GM20431 (cell line): ENCODE results near the gene LONRF2.
"Not testable (repeated sequence)": the region's sequence is repeated elsewhere in the genome, so short reads cannot be mapped to it uniquely, and the experiment has no call there.

Experiments used
- in situ Hi-C: fragments of 300-500 bp; cut with MseI, MboI; formaldehyde crosslinking; loops from one replicate; pipeline ENCODE4 v1.15.0; 2020; ENCODE audit warnings: low sequenced_read_pairs; ENCODE audit not compliant: unreplicated experiment

The LONRF2 gene

GRCh38 chr2:100321866-100322820 is at the start of gene LONRF2:
LONRF2 (minus strand) TSS chr2:100322501; CDS start chr2:100322093, 408 bp downstream.
- in situ Hi-C loops: no loop called here

- in situ Hi-C loops: no loop called here
These were observed 44.9 kb upstream of the LONRF2 start for GRCh38 chr2:100367163-100367562.

GRCh38 chr2:100365434-100365833 is 43.1 kb upstream of the LONRF2 start:
- in situ Hi-C loops: no loop called here

GRCh38 chr2:100362269-100362668 is 40.0 kb upstream of the LONRF2 start:
- in situ Hi-C loops: not testable (repeated sequence)

GRCh38 chr2:100359576-100359975 is 37.3 kb upstream of the LONRF2 start:
- in situ Hi-C loops: no loop called here

- in situ Hi-C loops: no loop called here
These were observed 36.3 kb upstream of the LONRF2 start for GRCh38 chr2:100358554-100358953.

GRCh38 chr2:100352521-100352920 is 30.2 kb upstream of the LONRF2 start:
- in situ Hi-C loops: no loop called here

- in situ Hi-C loops: no loop called here
These were observed 28.4 kb upstream of the LONRF2 start for GRCh38 chr2:100350661-100351185.

- in situ Hi-C loops: not testable (repeated sequence)
These were observed 22.8 kb upstream of the LONRF2 start for GRCh38 chr2:100345144-100345543.

GRCh38 chr2:100344433-100344832 is 22.1 kb upstream of the LONRF2 start:
- in situ Hi-C loops: no loop called here

GRCh38 chr2:100342466-100342865 is 20.2 kb upstream of the LONRF2 start:
- in situ Hi-C loops: not testable (repeated sequence)

- in situ Hi-C loops: no loop called here
These were observed 17.5 kb upstream of the LONRF2 start for GRCh38 chr2:100339823-100340222.

GRCh38 chr2:100334929-100335328 is 12.6 kb upstream of the LONRF2 start:
- in situ Hi-C loops: no loop called here

GRCh38 chr2:100327742-100328141 is 5.4 kb upstream of the LONRF2 start:
- in situ Hi-C loops: no loop called here

- in situ Hi-C loops: no loop called here
These were observed 979 bp downstream of the LONRF2 start for GRCh38 chr2:100321179-100321865.

- in situ Hi-C loops: no loop called here
These were observed 1.6 kb downstream of the LONRF2 start for GRCh38 chr2:100320547-100321178.

GRCh38 chr2:100317634-100318033 is 4.7 kb downstream of the LONRF2 start:
- in situ Hi-C loops: no loop called here

GRCh38 chr2:100309973-100310719 is 12.2 kb downstream of the LONRF2 start:
- in situ Hi-C loops: no loop called here

- in situ Hi-C loops: no loop called here
These were observed 13.0 kb downstream of the LONRF2 start for GRCh38 chr2:100309311-100309710.

GRCh38 chr2:100303744-100304143 is 18.6 kb downstream of the LONRF2 start:
- in situ Hi-C loops: no loop called here
